ENCODE data around the gene INTS3. TPM values are rescaled to one million over a fixed set of nuclear protein-coding genes. Genes with fewer than 3 reads are reported as not detected.

Gene INTS3
- total RNA-seq, 5 donors from 2014 or later (not counting 1 experiment from before 2014, with no cell fraction given): 45.9 to 57.7 (median 48.5) TPM

- Mint-ChIP-seq H3K36me3 (no peaks in the 10 kb centered on the region), H3K4me1 (peaks cover 12 to 17% (median 14%) of the 10 kb centered on the region in 3 donors), H3K4me3 (no peak overlapping the region), H3K9me3 (no peaks in the 10 kb centered on the region), H3K27ac (no peak overlapping the region), H3K27me3 (no peaks in the 10 kb centered on the region)
- no peaks in the 10 kb centered on the region for H3K9me3 ChIP-seq
- H3K4me1 ChIP-seq (ENCODE audit: control insufficient read depth in 1 of 2, extremely low read depth in 1 of 2, insufficient read depth in 2 of 2, low read length in 2 of 2): peaks cover 3 to 36% of the 10 kb centered on the region in 2 experiments
- H3K27me3 ChIP-seq (replicated peaks in 1 of 2; ENCODE audit: control insufficient read depth in 2 of 2, extremely low read depth in 1 of 2, insufficient read depth in 2 of 2, low read length in 1 of 2): no peaks in the 10 kb centered on the region
- no peak overlapping the region for H3K4me3 ChIP-seq (ENCODE audit: control insufficient read depth in 1 of 2, extremely low read depth in 1 of 2, low read length in 1 of 2)
- DNase-seq (peak in 2 of 35 experiments; percentile 21 to 26), ATAC-seq (replicated peaks in 1 of 4) (peak in 1 of 4 experiments; percentile 43)
- no peak overlapping the region for H3K27ac ChIP-seq (ENCODE audit: low read length)
- ChIA-PET CTCF (interaction anchor here (0.6 to 2.8 kb wide), 5 partner anchors 9 to 191 kb away, joined by 3 to 11 read pairs (median 4); partner anchors contain the start of gene RAB13 (in 1 of the 2)), POLR2A (interaction anchor here in 1 of 2 donors (0.6 kb wide), 1 partner anchor 191 kb away, joined by 5 read pairs; no protein-coding TSS in a partner anchor)
- H3K36me3 ChIP-seq (ENCODE audit: control insufficient read depth in 2 of 2, extremely low read depth in 1 of 2, insufficient read depth in 1 of 2, low read length in 1 of 2): no peaks in the 10 kb centered on the region
- 68% methylated on average over 6 of the region's 9 CpGs for WGBS (ENCODE audit: insufficient coverage)
Observed at GRCh38 chr1:153795934-153796785, 68.3 kb downstream of the INTS3 start.

- Mint-ChIP-seq H3K4me3 (no peak overlapping the region), H3K9me3 (no peaks in the 10 kb centered on the region), H3K27ac (peak overlapping the region in 1 of 2 donors; percentile 45), H3K36me3 (no peaks in the 10 kb centered on the region), H3K4me1 (peaks cover 13 to 18% (median 16%) of the 10 kb centered on the region in 3 donors), H3K27me3 (no peaks in the 10 kb centered on the region)
- Histone ChIP-seq H3K4me1 (ENCODE audit: control insufficient read depth in 1 of 2, extremely low read depth in 1 of 2, insufficient read depth in 2 of 2, low read length in 2 of 2) (peaks cover 3 to 34% of the 10 kb centered on the region in 2 experiments), H3K9me3 (no peaks in the 10 kb centered on the region), H3K27me3 (replicated peaks in 1 of 2; ENCODE audit: control insufficient read depth in 2 of 2, extremely low read depth in 1 of 2, insufficient read depth in 2 of 2, low read length in 1 of 2) (no peaks in the 10 kb centered on the region), H3K4me3 (ENCODE audit: control insufficient read depth in 1 of 2, extremely low read depth in 1 of 2, low read length in 1 of 2) (no peak overlapping the region), H3K36me3 (ENCODE audit: control insufficient read depth in 2 of 2, extremely low read depth in 1 of 2, insufficient read depth in 1 of 2, low read length in 1 of 2) (no peaks in the 10 kb centered on the region), H3K27ac (ENCODE audit: low read length) (no peak overlapping the region)
- ATAC-seq (replicated peaks in 1 of 4) (peak; percentile 79 to 90 (median 86)), DNase-seq (peak; percentile 55 to 91 (median 79))
- CTCF ChIA-PET: interaction anchor here (0.6 to 2.8 kb wide), 8 partner anchors 8 to 190 kb away, joined by 3 to 11 read pairs (median 3); partner anchors contain the start of genes RAB13 (in 1 of the 2) and SLC39A1 (in 1 of the 2)
- WGBS (ENCODE audit: insufficient coverage): 61% methylated on average over 9 of the region's 26 CpGs
- POLR2A ChIA-PET: interaction anchor here in 1 of 2 donors (0.6 kb wide), 1 partner anchor 190 kb away, joined by 5 read pairs; no protein-coding TSS in a partner anchor
Observed at GRCh38 chr1:153796786-153797659, 69.2 kb downstream of the INTS3 start.

- H3K9me3 Mint-ChIP-seq: no peaks in the 10 kb centered on the region
- CTCF ChIA-PET: interaction anchor here (0.6 to 2.8 kb wide), 5 partner anchors 22 to 189 kb away, joined by 3 to 11 read pairs (median 5); partner anchors contain the start of gene RAB13 (in 1 of the 2)
- Histone ChIP-seq H3K27me3 (replicated peaks in 1 of 2; ENCODE audit: control insufficient read depth in 2 of 2, extremely low read depth in 1 of 2, insufficient read depth in 2 of 2, low read length in 1 of 2) (no peaks in the 10 kb centered on the region), H3K4me1 (ENCODE audit: control insufficient read depth in 1 of 2, extremely low read depth in 1 of 2, insufficient read depth in 2 of 2, low read length in 2 of 2) (peaks cover 3 to 34% of the 10 kb centered on the region in 2 experiments), H3K4me3 (ENCODE audit: control insufficient read depth in 1 of 2, extremely low read depth in 1 of 2, low read length in 1 of 2) (no peak overlapping the region), H3K27ac (ENCODE audit: low read length) (no peak overlapping the region), H3K36me3 (ENCODE audit: control insufficient read depth in 2 of 2, extremely low read depth in 1 of 2, insufficient read depth in 1 of 2, low read length in 1 of 2) (no peaks in the 10 kb centered on the region), H3K9me3 (no peaks in the 10 kb centered on the region)
- no peaks in the 10 kb centered on the region for H3K36me3 Mint-ChIP-seq
- ATAC-seq (replicated peaks in 1 of 4) (no peak), DNase-seq (no peak)
- WGBS (ENCODE audit: insufficient coverage): 90% methylated on average over 3 of the region's 3 CpGs
- peaks cover 13 to 21% (median 18%) of the 10 kb centered on the region in 3 donors for H3K4me1 Mint-ChIP-seq
- H3K4me3 Mint-ChIP-seq: no peak overlapping the region
- POLR2A ChIA-PET: no interaction called here
- peak overlapping the region; percentile 48 to 80 for H3K27ac Mint-ChIP-seq
- H3K27me3 Mint-ChIP-seq: no peaks in the 10 kb centered on the region
Observed at GRCh38 chr1:153798468-153798780, 70.6 kb downstream of the INTS3 start.

GRCh38 chr1:153799016-153799415 lies 71.2 kb downstream of the INTS3 start:
- DNase-seq: no peak
- ATAC-seq (replicated peaks in 1 of 4): no peak
- Histone ChIP-seq H3K27me3 (replicated peaks in 1 of 2; ENCODE audit: control insufficient read depth in 2 of 2, extremely low read depth in 1 of 2, insufficient read depth in 2 of 2, low read length in 1 of 2) (no peaks in the 10 kb centered on the region), H3K4me3 (ENCODE audit: control insufficient read depth in 1 of 2, extremely low read depth in 1 of 2, low read length in 1 of 2) (no peak overlapping the region), H3K4me1 (ENCODE audit: control insufficient read depth in 1 of 2, extremely low read depth in 1 of 2, insufficient read depth in 2 of 2, low read length in 2 of 2) (peaks cover 3 to 34% of the 10 kb centered on the region in 2 experiments), H3K27ac (ENCODE audit: low read length) (no peak overlapping the region), H3K9me3 (no peaks in the 10 kb centered on the region), H3K36me3 (ENCODE audit: control insufficient read depth in 2 of 2, extremely low read depth in 1 of 2, insufficient read depth in 1 of 2, low read length in 1 of 2) (no peaks in the 10 kb centered on the region)
- Mint-ChIP-seq H3K27me3 (no peaks in the 10 kb centered on the region), H3K4me3 (no peak overlapping the region), H3K27ac (peak overlapping the region in 1 of 2 donors; percentile 80), H3K36me3 (no peaks in the 10 kb centered on the region), H3K9me3 (no peaks in the 10 kb centered on the region), H3K4me1 (peaks cover 15 to 27% (median 23%) of the 10 kb centered on the region in 3 donors)
- WGBS (ENCODE audit: insufficient coverage): no CpG with 5 or more reads among the region's 4 CpGs
- ChIA-PET POLR2A (no interaction called here), CTCF (interaction anchor here in 1 of 2 donors (0.6 to 1.0 kb wide), 2 partner anchors 188 to 189 kb away, joined by 4 to 5 read pairs; partner anchors contain the start of gene RAB13)

GRCh38 chr1:153799566-153800465 lies 72.0 kb downstream of the INTS3 start:
- Mint-ChIP-seq H3K27me3 (no peaks in the 10 kb centered on the region), H3K36me3 (no peaks in the 10 kb centered on the region), H3K27ac (peak overlapping the region in 1 of 2 donors; percentile 20), H3K4me1 (peaks cover 20 to 32% (median 27%) of the 10 kb centered on the region in 3 donors), H3K4me3 (no peak overlapping the region), H3K9me3 (no peaks in the 10 kb centered on the region)
- no peak overlapping the region for H3K27ac ChIP-seq (ENCODE audit: low read length)
- POLR2A ChIA-PET: no interaction called here
- CTCF ChIA-PET: interaction anchor here in 1 of 2 donors (1.9 kb wide), 1 partner anchor 187 kb away, joined by 4 read pairs; no protein-coding TSS in a partner anchor
- DNase-seq (no peak), ATAC-seq (replicated peaks in 1 of 4) (no peak)
- H3K36me3 ChIP-seq (ENCODE audit: control insufficient read depth in 2 of 2, extremely low read depth in 1 of 2, insufficient read depth in 1 of 2, low read length in 1 of 2): no peaks in the 10 kb centered on the region
- peaks cover 3 to 39% of the 10 kb centered on the region in 2 experiments for H3K4me1 ChIP-seq (ENCODE audit: control insufficient read depth in 1 of 2, extremely low read depth in 1 of 2, insufficient read depth in 2 of 2, low read length in 2 of 2)
- H3K4me3 ChIP-seq (ENCODE audit: control insufficient read depth in 1 of 2, extremely low read depth in 1 of 2, low read length in 1 of 2): no peak overlapping the region
- no peaks in the 10 kb centered on the region for H3K27me3 ChIP-seq (replicated peaks in 1 of 2; ENCODE audit: control insufficient read depth in 2 of 2, extremely low read depth in 1 of 2, insufficient read depth in 2 of 2, low read length in 1 of 2)
- H3K9me3 ChIP-seq: no peaks in the 10 kb centered on the region
- 90% methylated on average over 17 of the region's 27 CpGs for WGBS (ENCODE audit: insufficient coverage)

Measured in T-cell (primary cell).